SK-N-SH (cell line): ENCODE measurements around the gene RABEPK.
"Not testable (repeated sequence)": the region's sequence is repeated elsewhere in the genome, so short reads cannot be mapped to it uniquely, and the experiment has no call there.

Experiments
- CHD2 ChIP-seq: fragments of 150-350 bp; IDR thresholded peaks from 2 replicates; pipeline ENCODE4 v1.6.1; 2018; ENCODE audit warnings: low read length; ENCODE audit not compliant: partially characterized antibody
- EP300 ChIP-seq, 2 experiments: IDR thresholded peaks; 2 replicates each; pipeline versions ENCODE4 v1.4.0 to v1.6.1; 2012; ENCODE audit warnings: borderline replicate concordance in 1 of 2, low read depth in 1 of 2, low read length in 1 of 2
- GATA2 ChIP-seq: sonication (generic); formaldehyde crosslinking; IDR thresholded peaks from 2 replicates; pipeline ENCODE4 v1.5.0; 2020; ENCODE audit warnings: mild to moderate bottlenecking, missing genetic modification reagents
- NFIC ChIP-seq: IDR thresholded peaks from 2 replicates; pipeline ENCODE4 v1.4.0; 2012; ENCODE audit warnings: borderline replicate concordance
- RAD21 ChIP-seq: IDR thresholded peaks from 2 replicates; pipeline ENCODE4 v1.6.1; 2012; ENCODE audit warnings: mild to moderate bottlenecking, low read length
- SMC3 ChIP-seq: IDR thresholded peaks from 2 replicates; pipeline ENCODE4 v1.6.1; 2012; ENCODE audit warnings: low read depth, low read length, improper control_type of control experiment
- TF ChIP-seq, protein P1 (sequence below): fragments of 200-600 bp; sonication (generic); IDR thresholded peaks from 2 replicates; pipeline ENCODE4 v1.6.1; 2017; ENCODE audit warnings: antibody characterized with exemption, mild to moderate bottlenecking, moderate library complexity

DNA sequence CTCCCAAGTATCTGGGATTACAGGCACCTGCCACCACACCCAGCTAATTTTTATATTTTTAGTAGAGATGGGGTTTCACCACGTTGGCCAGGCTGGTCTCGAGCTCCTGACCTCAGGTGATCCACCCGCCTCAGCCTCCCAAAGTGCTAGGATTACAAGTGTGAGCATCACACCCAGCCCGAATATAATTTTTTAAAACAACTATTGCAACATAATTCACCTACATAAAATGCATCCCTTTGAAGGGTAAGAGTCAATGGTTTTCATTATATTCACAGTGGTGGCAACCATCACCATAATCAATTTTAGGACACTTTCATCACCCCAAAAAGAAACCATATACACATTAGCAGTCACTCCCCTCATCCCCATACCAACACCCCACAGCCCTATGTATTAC lies 20.6 kb upstream of the RABEPK start:
- TF ChIP-seq, protein P1, sequence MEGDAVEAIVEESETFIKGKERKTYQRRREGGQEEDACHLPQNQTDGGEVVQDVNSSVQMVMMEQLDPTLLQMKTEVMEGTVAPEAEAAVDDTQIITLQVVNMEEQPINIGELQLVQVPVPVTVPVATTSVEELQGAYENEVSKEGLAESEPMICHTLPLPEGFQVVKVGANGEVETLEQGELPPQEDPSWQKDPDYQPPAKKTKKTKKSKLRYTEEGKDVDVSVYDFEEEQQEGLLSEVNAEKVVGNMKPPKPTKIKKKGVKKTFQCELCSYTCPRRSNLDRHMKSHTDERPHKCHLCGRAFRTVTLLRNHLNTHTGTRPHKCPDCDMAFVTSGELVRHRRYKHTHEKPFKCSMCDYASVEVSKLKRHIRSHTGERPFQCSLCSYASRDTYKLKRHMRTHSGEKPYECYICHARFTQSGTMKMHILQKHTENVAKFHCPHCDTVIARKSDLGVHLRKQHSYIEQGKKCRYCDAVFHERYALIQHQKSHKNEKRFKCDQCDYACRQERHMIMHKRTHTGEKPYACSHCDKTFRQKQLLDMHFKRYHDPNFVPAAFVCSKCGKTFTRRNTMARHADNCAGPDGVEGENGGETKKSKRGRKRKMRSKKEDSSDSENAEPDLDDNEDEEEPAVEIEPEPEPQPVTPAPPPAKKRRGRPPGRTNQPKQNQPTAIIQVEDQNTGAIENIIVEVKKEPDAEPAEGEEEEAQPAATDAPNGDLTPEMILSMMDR = not testable (repeated sequence)
- not testable (repeated sequence) for TF ChIP-seq RAD21; EP300 (IDR thresholded peaks at IDR 0.05; ENCODE audit: borderline replicate concordance in 1 of 2, low read depth in 1 of 2, low read length in 1 of 2); CHD2; GATA2; SMC3; NFIC
